Measurements from ENCODE around the gene MYO16.

Gene MYO16

DNA sequence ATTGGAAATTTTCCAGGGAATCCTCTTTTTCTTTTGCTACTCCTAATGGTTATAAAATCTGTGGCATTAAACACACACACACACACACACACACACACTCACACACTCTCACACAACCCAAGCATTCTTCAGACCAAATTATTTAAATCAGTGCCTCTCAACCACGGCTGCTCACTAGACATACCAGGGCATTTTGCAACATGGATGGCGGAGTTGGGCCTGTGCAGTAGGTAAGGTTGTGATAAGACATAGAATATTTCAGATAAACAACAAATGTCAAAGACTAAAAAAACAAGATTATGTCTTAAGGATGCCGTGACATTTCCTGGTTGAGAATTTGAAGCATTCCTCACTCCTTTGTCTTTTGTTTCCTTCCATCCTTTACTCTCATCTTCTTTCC lies 443.1 kb downstream of the MYO16 start:
- ChIA-PET CTCF (interaction anchor here (0.7 kb wide), 1 partner anchor 997 kb away, joined by 3 read pairs; no protein-coding TSS in a partner anchor), POLR2A (no interaction called here)

DNA sequence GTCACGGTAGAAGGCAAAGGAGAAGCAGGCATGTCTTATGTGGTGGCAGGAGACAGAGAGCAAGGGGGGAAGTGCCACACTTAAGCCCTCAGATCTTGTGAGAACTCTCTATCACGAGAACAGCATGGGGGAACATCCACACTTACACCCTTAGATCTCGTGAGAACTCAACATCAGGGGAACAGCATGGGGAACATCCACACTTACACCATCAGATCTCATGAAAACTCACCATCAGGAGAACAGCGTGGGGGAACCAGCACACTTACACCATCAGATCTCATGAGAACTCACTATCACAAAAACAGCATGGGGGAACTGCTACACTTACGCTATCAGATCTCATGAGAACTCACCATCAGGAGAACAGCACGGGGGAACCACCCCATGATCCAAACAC lies 445.0 kb downstream of the MYO16 start:
- ChIA-PET POLR2A (no interaction called here), CTCF (no interaction called here)
- H3K36me3 ChIP-seq (ENCODE audit: control insufficient read depth in 2 of 2, insufficient read depth in 1 of 2, low read length in 2 of 2), result no peaks in the 10 kb centered on the region

More for the DNA sequence above, 443.1 kb downstream of the MYO16 start:
- Histone ChIP-seq H3K36me3 (ENCODE audit: control insufficient read depth in 2 of 2, insufficient read depth in 1 of 2, low read length in 2 of 2) (no peaks in the 10 kb centered on the region), H3K9me3 (ENCODE audit: control insufficient read depth, insufficient read depth, low read depth, low read length) (no peaks in the 10 kb centered on the region), H3K27ac (ENCODE audit: extremely low read depth, low read depth, low read length) (no peak overlapping the region), H3K4me3 (ENCODE audit: low read depth, low read length) (no peak overlapping the region), H3K4me1 (ENCODE audit: control insufficient read depth, insufficient read depth, low read length) (no peaks in the 10 kb centered on the region)
- TF ChIP-seq ZNF785 (tag by site-specific recombination; IDR thresholded peaks at IDR 0.05), result no peak

DNA sequence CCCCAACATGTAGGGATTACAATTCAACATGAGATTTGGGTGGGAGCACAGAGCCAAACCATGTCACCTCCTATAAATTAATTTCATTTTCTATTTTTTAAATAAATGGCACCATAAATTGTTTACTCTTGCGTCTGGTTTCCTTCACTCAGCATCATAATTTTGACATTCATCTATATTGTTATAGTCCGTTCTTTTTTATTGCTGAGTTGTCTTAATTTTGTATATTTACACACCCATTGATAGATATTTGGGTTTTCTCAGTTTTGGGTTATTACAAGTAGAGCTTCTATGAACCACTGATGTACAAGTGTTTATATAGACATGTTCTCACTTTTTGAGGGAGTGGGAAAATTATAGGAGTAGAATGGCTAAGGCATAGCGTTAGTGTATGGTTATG lies 445.4 kb downstream of the MYO16 start:
- CTCF ChIA-PET, result no interaction called here
- H3K9me3 ChIP-seq (ENCODE audit: control insufficient read depth, insufficient read depth, low read depth, low read length), result no peaks in the 10 kb centered on the region
- POLR2A ChIA-PET, result no interaction called here
- no peaks in the 10 kb centered on the region for H3K4me1 ChIP-seq (ENCODE audit: control insufficient read depth, insufficient read depth, low read length)
- H3K4me3 ChIP-seq (ENCODE audit: low read depth, low read length), result no peak overlapping the region
- TF ChIP-seq, protein P1, sequence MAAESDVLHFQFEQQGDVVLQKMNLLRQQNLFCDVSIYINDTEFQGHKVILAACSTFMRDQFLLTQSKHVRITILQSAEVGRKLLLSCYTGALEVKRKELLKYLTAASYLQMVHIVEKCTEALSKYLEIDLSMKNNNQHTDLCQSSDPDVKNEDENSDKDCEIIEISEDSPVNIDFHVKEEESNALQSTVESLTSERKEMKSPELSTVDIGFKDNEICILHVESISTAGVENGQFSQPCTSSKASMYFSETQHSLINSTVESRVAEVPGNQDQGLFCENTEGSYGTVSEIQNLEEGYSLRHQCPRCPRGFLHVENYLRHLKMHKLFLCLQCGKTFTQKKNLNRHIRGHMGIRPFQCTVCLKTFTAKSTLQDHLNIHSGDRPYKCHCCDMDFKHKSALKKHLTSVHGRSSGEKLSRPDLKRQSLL (tag by site-specific recombination; IDR thresholded peaks at IDR 0.05), result no peak
- TF ChIP-seq EGR2 (tag by site-specific recombination; IDR thresholded peaks at IDR 0.05; ENCODE audit: low read depth) (no peak), ZNF292 (tag by site-specific recombination; IDR thresholded peaks at IDR 0.05; ENCODE audit: borderline replicate concordance, low read depth) (no peak), ZNF768 (tag by site-specific recombination; IDR thresholded peaks at IDR 0.05) (no peak), ZNF121 (tag by site-specific recombination; IDR thresholded peaks at IDR 0.05) (no peak), ZNF354C (tag by site-specific recombination; IDR thresholded peaks at IDR 0.05; ENCODE audit: borderline replicate concordance, low read depth) (no peak), ZSCAN18 (tag by site-specific recombination; IDR thresholded peaks at IDR 0.05) (no peak), SP7 (tag by site-specific recombination; IDR thresholded peaks at IDR 0.05) (no peak), ZNF707 (tag by site-specific recombination; IDR thresholded peaks at IDR 0.05) (no peak)
- TF ChIP-seq, protein P2, sequence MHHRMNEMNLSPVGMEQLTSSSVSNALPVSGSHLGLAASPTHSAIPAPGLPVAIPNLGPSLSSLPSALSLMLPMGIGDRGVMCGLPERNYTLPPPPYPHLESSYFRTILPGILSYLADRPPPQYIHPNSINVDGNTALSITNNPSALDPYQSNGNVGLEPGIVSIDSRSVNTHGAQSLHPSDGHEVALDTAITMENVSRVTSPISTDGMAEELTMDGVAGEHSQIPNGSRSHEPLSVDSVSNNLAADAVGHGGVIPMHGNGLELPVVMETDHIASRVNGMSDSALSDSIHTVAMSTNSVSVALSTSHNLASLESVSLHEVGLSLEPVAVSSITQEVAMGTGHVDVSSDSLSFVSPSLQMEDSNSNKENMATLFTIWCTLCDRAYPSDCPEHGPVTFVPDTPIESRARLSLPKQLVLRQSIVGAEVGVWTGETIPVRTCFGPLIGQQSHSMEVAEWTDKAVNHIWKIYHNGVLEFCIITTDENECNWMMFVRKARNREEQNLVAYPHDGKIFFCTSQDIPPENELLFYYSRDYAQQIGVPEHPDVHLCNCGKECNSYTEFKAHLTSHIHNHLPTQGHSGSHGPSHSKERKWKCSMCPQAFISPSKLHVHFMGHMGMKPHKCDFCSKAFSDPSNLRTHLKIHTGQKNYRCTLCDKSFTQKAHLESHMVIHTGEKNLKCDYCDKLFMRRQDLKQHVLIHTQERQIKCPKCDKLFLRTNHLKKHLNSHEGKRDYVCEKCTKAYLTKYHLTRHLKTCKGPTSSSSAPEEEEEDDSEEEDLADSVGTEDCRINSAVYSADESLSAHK (tag by site-specific recombination; IDR thresholded peaks at IDR 0.05), result no peak
- no peak overlapping the region for H3K27ac ChIP-seq (ENCODE audit: extremely low read depth, low read depth, low read length)
- no peaks in the 10 kb centered on the region for H3K36me3 ChIP-seq (ENCODE audit: control insufficient read depth in 2 of 2, insufficient read depth in 1 of 2, low read length in 2 of 2)

More for the DNA sequence above, 445.0 kb downstream of the MYO16 start:
- TF ChIP-seq ZBTB17 (tag by site-specific recombination; IDR thresholded peaks at IDR 0.05), result no peak
- no peak for TF ChIP-seq WT1 (tag by site-specific recombination; IDR thresholded peaks at IDR 0.05)
- Histone ChIP-seq H3K9me3 (ENCODE audit: control insufficient read depth, insufficient read depth, low read depth, low read length) (no peaks in the 10 kb centered on the region), H3K4me3 (ENCODE audit: low read depth, low read length) (no peak overlapping the region), H3K4me1 (ENCODE audit: control insufficient read depth, insufficient read depth, low read length) (no peaks in the 10 kb centered on the region), H3K27ac (ENCODE audit: extremely low read depth, low read depth, low read length) (no peak overlapping the region)

DNA sequence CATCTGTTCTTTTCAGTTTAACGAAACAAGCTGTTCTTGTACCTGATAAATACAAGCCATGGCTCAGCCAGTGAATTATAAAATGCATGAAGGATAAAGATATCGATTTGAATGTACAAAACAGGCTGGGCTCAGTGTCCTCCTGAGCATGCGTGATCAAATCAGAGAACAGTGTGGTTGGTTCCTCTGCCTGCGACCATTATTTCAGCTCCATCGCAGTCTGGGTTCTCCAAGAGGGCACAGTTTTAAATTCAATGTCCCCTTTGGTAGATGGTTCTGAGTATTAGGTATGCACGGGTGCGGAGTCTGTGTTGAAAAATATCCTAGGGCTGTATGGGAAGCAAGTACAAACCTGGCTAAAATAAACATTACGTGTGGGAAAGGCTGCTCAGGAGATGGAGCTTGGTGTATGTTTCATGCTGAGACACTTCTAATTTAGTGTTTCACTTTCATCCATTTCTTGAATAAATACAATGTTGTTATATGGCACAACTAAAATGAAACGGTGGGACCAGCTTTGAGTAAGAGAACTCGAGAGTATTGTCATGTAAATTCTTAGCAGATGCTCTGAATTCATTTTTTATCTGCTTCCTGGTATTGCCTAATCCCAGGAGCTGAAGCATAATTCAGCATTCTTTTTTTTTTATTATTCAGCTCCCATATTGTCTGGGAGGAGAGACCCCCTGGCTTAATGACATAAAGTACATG lies 458.7 kb downstream of the MYO16 start:
- POLR2A ChIA-PET, result no interaction called here
- CTCF ChIA-PET, result no interaction called here
- TF ChIP-seq SALL2 (tag by site-specific recombination; IDR thresholded peaks at IDR 0.05; ENCODE audit: borderline replicate concordance), result no peak

More for the DNA sequence above, 458.7 kb downstream of the MYO16 start:
- H3K4me1 ChIP-seq (ENCODE audit: control insufficient read depth, insufficient read depth, low read length), result no peaks in the 10 kb centered on the region
- H3K27ac ChIP-seq (ENCODE audit: extremely low read depth, low read depth, low read length), result no peak overlapping the region
- no peaks in the 10 kb centered on the region for H3K36me3 ChIP-seq (ENCODE audit: control insufficient read depth in 2 of 2, insufficient read depth in 1 of 2, low read length in 2 of 2)
- no peaks in the 10 kb centered on the region for H3K9me3 ChIP-seq (ENCODE audit: control insufficient read depth, insufficient read depth, low read depth, low read length)
- no peak overlapping the region for H3K4me3 ChIP-seq (ENCODE audit: low read depth, low read length)

Data from HEK293 (cell line).